Left ventricle myocardium inferior (tissue), 1 donor: ENCODE measurements around the gene UGT8. TPM values are rescaled to one million over a fixed set of nuclear protein-coding genes. Genes with fewer than 3 reads are reported as not detected.

ENCODE experiments used
- DNase-seq: peaks from one replicate; pipeline ENCODE4 v3.0.0-alpha.2; 2020
- H3K27ac ChIP-seq: fragments of 200-600 bp; replicated peaks from 2 replicates; pipeline ENCODE4 v1.8.0; 2021
- H3K27me3 ChIP-seq: fragments of 200-600 bp; 2 replicates; pipeline ENCODE4 v1.8.0; 2021; ENCODE audit warnings: low read depth
- H3K36me3 ChIP-seq: fragments of 200-600 bp; 2 replicates; pipeline ENCODE4 v1.8.0; 2021
- H3K4me1 ChIP-seq: fragments of 200-600 bp; 2 replicates; pipeline ENCODE4 v1.8.0; 2021
- H3K4me3 ChIP-seq: fragments of 200-600 bp; 2 replicates; pipeline ENCODE4 v1.8.0; 2021; ENCODE audit warnings: mild to moderate bottlenecking, moderate library complexity
- H3K9me3 ChIP-seq: fragments of 200-600 bp; replicated peaks from 2 replicates; pipeline ENCODE4 v1.8.0; 2021
- intact Hi-C: fragments of 100-400 bp; cut with micrococcal nuclease; formaldehyde crosslinking; loops from one replicate; pipeline ENCODE4 v1.11.0; 2022
- total RNA-seq: library from RNA; stranded (reverse); fragmentation: NEBNext Ultra II Directional; extraction: Animal tissue kit (Norgen Biotek cat#: 25700); gene quantifications from one replicate; pipeline ENCODE4 v1.2.1, GENCODE V29; 2021
- TF ChIP-seq, protein P1 (sequence below): fragments of 200-600 bp; IDR thresholded peaks from 2 replicates; pipeline ENCODE4 v1.8.0; 2021; ENCODE audit warnings: antibody characterized with exemption, mild to moderate bottlenecking, borderline replicate concordance
- donor health status: DM: no; HTN: yes; CAD: no; lungs with severe emphysema.

Gene UGT8
- total RNA-seq, 1 donor from 2014 or later, result not detected

DNA sequence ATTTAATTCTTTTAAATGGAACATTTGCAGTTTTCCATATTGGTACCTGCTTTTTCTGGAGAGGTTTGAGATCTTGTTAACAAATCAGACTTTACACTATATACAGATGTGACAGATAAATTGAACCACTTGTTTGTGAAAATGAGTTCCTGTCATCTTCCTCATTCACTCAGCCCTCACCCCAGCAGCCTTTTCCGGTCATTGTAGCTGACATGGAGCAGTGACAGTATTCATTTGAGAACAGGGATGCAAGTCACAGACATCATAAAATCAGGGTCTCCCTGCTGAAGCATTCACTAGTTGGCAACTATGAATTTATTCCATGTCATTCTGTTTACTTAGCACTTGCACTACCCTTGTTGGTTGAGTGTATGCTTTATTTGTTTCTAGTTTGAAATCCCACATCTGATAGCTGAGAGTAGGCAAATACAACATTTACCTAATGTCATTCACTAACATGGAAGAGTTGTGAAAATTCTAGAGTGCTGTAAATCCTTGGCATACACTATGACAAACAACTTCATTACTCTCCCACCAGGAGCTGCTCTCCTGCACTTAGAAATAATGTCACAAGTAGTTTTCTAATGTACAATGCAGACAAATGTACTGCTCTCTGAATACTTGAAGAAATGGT, 78.9 kb downstream of the UGT8 start:
- H3K36me3 ChIP-seq, result no peaks in the 10 kb centered on the region
- intact Hi-C loops, result no loop called here
- no peak overlapping the region for H3K4me3 ChIP-seq
- TF ChIP-seq, protein P1, sequence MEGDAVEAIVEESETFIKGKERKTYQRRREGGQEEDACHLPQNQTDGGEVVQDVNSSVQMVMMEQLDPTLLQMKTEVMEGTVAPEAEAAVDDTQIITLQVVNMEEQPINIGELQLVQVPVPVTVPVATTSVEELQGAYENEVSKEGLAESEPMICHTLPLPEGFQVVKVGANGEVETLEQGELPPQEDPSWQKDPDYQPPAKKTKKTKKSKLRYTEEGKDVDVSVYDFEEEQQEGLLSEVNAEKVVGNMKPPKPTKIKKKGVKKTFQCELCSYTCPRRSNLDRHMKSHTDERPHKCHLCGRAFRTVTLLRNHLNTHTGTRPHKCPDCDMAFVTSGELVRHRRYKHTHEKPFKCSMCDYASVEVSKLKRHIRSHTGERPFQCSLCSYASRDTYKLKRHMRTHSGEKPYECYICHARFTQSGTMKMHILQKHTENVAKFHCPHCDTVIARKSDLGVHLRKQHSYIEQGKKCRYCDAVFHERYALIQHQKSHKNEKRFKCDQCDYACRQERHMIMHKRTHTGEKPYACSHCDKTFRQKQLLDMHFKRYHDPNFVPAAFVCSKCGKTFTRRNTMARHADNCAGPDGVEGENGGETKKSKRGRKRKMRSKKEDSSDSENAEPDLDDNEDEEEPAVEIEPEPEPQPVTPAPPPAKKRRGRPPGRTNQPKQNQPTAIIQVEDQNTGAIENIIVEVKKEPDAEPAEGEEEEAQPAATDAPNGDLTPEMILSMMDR, result no peak
- H3K4me1 ChIP-seq, result no peaks in the 10 kb centered on the region
- H3K9me3 ChIP-seq, result no peaks in the 10 kb centered on the region
- DNase-seq, result no peak
- peaks cover 5% of the 10 kb centered on the region for H3K27me3 ChIP-seq
- no peak overlapping the region for H3K27ac ChIP-seq

GRCh38 chr4:114684462-114684861, 85.9 kb downstream of the UGT8 start:
- Histone ChIP-seq H3K4me3 (no peak overlapping the region), H3K9me3 (no peaks in the 10 kb centered on the region), H3K36me3 (no peaks in the 10 kb centered on the region), H3K27me3 (peaks cover 5% of the 10 kb centered on the region), H3K27ac (no peak overlapping the region), H3K4me1 (peaks cover 7% of the 10 kb centered on the region)
- no peak for DNase-seq
- TF ChIP-seq, protein P1, result no peak
- intact Hi-C loops, result no loop called here

GRCh38 chr4:114688059-114688458, 89.5 kb downstream of the UGT8 start:
- H3K36me3 ChIP-seq, result no peaks in the 10 kb centered on the region
- intact Hi-C loops, result no loop called here
- TF ChIP-seq, protein P1, result no peak

DNA sequence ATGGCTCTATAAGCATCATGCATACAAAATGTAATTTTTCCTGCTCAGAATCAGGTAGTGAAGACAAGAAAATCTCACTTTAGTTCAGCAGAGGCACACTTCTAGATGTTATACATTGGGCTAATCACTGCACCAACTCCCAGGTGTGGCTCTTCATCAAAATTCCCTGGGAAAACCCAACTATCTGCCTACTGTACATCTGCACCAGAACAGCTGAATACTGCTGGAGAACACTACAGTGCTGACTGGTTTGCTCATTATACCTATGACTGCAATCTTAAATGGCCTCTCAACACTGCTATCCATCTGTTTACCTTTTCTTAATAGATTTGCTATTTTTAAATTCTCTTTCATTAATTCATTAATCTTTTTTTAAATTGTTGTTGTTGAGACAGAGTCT, 92.0 kb downstream of the UGT8 start:
- Histone ChIP-seq H3K36me3 (no peaks in the 10 kb centered on the region), H3K27ac (no peak overlapping the region), H3K9me3 (no peaks in the 10 kb centered on the region), H3K4me3 (no peak overlapping the region), H3K27me3 (no peaks in the 10 kb centered on the region), H3K4me1 (peaks cover 7% of the 10 kb centered on the region)
- intact Hi-C loops, result loop anchor here (10.0 kb wide), 1 partner anchor 306 kb away; no protein-coding TSS in a partner anchor
- DNase-seq, result no peak
- TF ChIP-seq, protein P1, result no peak

More at GRCh38 chr4:114688059-114688458, 89.5 kb downstream of the UGT8 start:
- Histone ChIP-seq H3K27ac (no peak overlapping the region), H3K9me3 (no peaks in the 10 kb centered on the region), H3K4me1 (peaks cover 7% of the 10 kb centered on the region), H3K27me3 (no peaks in the 10 kb centered on the region), H3K4me3 (no peak overlapping the region)
- no peak for DNase-seq

DNA sequence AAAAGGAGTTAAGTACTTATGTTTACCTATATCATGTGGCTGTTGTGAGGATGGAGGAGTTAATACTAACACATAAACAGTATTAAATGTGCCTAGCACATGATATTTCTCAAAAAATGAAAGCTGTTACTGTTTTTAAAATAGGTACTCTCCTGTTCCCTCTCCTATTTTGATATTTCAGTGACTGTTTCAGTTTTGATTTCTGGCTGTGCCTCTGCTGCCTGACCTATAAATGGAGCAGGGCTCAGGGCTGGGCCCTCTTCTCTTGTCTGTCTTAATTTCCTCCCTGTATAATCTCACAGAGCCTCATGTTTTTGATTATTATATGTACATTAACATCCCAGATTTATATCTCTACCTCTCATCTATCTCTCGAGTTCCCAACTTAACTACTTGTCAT, 93.3 kb downstream of the UGT8 start:
- no peak overlapping the region for H3K4me3 ChIP-seq
- peaks cover 7% of the 10 kb centered on the region for H3K4me1 ChIP-seq
- H3K27ac ChIP-seq, result no peak overlapping the region
- intact Hi-C loops, result loop anchor here (10.0 kb wide), 1 partner anchor 307 kb away; no protein-coding TSS in a partner anchor
- DNase-seq, result no peak
- TF ChIP-seq, protein P1, result no peak
- no peaks in the 10 kb centered on the region for H3K27me3 ChIP-seq
- no peaks in the 10 kb centered on the region for H3K9me3 ChIP-seq
- no peaks in the 10 kb centered on the region for H3K36me3 ChIP-seq
